ENCODE data around the gene PCK2. TPM values are rescaled to one million over a fixed set of nuclear protein-coding genes. Genes with fewer than 3 reads are reported as not detected.
"Not testable (repeated sequence)": the region's sequence is repeated elsewhere in the genome, so short reads cannot be mapped to it uniquely, and the experiment has no call there.

PCK2 gene
- total RNA-seq, result 5.8 and 10.5 TPM in 2 replicates

DNA sequence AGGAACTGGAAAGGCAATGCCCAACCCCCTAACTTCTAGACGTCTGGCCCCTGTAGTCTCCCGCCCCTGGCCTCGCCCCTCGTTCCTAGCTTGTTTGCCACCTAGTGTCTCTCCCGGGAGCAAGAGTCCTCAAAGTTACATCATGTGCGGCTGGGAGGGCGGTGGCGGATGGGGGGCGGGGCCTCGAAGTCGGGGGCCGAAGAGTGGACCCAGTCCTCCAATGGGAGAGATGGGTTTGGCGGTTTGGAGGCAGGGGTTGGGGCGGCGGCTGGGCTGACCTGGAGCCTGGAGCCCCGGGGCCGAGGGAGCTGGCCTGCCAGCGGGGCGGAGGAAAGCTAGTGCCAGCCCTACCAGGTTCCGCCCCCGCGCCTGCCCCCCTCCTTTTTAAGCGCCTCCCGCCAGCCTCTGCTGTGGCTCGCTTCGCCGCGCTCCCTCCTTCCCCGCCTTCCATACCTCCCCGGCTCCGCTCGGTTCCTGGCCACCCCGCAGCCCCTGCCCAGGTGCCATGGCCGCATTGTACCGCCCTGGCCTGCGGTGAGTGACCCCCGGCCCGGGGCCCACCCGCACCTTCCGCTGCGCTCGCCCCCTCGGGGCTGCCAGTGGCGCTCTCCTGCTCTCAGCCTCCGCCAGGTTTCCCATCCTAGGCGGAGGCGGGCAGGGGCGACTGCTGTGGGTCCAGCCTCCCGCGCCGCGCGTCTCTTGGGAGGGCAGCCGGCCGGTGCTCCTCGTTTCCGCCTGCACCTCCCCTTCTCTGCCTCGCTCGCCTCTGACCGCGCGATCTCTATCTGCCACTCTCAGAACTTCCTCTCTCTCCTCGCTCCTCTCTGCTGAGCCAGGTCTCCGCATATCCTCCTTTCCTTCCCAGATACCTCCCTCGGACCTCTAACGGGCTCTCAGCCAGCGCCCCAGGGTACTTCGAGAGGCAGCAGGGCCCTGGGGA lies at the start of gene PCK2:
Gene PCK2 (plus strand): TSS at position 411 of the 940 bp plus-strand sequence. CDS start 95 bp downstream, at position 506.
- peak; percentile 64 for DNase-seq

DNA sequence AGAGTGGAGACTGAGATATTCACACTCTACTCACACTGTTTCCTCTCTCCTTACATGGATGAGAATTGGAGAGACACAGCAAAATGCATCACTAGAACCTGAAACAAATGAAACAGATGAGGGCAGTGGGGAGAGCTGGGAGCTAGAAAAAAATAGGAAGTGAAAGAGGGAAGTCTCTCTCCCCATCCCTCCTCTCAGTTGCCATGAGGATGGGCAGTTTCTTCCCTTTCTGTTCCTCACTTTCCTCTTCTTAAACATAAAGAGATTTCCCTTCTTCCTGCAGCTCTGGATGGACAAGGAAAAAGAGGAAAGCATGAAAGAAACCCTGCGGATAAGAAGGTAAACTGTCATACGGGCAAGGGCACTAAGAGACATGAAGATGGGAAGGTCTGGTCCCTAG lies 45.1 kb upstream of the PCK2 start:
- not testable (repeated sequence) for DNase-seq

DNA sequence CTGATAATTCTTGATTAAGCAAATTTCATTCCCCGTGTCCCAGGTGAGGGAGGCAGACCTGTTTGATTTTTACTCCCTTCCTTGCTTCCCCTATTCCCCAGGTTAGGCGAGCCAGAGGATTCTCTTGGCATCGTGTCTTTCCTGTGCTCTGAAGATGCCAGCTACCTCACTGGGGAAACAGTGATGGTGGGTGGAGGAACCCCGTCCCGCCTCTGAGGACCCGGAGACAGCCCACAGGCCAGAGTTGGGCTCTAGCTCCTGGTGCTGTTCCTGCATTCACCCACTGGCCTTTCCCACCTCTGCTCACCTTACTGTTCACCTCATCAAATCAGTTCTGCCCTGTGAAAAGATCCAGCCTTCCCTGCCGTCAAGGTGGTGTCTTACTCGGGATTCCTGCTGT lies 43.4 kb upstream of the PCK2 start:
- not testable (repeated sequence) for DNase-seq

DNA sequence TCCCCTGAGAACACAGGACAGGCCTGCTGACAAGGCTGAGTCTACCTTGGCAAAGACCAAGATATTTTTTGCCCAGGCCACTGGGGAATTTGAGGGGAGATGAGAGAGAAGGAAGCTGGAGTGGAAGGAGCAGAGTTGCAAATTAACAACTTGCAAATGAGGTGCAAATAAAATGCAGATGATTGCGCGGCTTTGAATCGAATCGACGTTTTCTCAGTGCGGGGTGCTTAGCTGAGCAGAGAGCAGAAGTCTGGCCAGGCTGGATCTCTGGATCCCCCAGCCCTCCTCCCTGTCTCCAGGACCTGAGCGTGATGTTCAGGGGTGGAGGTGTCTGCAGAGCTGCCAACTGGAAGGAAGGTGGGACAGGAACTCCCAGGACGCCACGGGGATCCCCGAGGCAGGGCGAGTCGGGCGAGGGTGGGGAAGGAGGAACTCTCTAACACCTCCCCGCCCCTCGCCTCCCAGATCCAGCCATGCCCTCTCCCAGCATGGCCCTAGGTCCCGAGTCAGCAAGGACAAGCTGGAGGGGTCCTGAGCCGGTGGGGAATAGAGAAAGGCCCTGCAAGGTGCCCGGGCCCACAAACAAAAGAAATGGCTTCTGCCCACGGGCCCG lies 42.8 kb upstream of the PCK2 start:
- DNase-seq, result no peak

DNA sequence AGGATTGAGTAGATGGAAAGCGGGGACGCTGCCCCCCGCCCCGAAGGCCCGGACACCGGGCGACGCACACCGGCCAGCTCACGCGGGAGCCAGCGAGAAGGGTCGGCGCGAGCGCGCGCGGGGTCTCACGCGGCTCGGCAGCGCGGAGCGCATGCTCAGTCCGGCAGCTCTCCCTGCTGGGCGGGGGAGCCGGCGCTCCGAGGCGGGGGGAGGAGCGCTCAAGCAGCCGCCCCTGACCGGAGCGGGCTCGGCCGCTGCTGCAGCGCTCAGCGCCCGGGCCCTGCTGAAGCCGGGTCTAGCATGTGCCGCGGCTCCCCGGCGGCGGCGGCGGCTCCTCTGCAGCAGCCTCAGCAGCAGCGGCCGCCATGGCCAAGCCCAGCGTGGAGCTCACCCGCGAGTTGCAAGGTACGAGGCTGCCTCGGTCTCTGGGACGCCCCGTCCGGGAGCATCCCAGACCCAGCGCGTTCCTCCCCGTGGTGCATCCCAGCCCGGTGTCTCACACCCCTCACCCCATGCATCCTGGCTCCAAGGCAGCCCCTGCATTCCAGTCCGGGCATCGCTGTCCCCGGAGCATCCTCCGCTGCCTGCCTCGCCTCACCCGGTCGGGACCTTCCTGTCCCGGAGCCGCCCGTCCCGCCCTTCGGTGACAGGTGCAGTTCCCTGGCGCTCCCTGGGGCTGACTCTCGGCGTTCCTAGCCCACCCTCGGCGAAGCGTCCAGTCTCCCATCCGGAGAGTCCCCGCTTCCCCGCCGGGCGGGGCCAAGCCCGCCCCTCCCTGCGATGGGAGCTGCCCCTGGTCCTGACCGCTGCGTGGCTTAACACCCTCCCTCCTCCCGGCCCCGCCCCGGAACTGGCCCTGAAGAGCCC lies 42.1 kb upstream of the PCK2 start, which contains the start of gene CARMIL3:
Gene CARMIL3 (plus strand): TSS at position 221 of the 867 bp plus-strand sequence. CDS start 145 bp downstream, at position 366.
- peak; percentile 63 for DNase-seq

DNA sequence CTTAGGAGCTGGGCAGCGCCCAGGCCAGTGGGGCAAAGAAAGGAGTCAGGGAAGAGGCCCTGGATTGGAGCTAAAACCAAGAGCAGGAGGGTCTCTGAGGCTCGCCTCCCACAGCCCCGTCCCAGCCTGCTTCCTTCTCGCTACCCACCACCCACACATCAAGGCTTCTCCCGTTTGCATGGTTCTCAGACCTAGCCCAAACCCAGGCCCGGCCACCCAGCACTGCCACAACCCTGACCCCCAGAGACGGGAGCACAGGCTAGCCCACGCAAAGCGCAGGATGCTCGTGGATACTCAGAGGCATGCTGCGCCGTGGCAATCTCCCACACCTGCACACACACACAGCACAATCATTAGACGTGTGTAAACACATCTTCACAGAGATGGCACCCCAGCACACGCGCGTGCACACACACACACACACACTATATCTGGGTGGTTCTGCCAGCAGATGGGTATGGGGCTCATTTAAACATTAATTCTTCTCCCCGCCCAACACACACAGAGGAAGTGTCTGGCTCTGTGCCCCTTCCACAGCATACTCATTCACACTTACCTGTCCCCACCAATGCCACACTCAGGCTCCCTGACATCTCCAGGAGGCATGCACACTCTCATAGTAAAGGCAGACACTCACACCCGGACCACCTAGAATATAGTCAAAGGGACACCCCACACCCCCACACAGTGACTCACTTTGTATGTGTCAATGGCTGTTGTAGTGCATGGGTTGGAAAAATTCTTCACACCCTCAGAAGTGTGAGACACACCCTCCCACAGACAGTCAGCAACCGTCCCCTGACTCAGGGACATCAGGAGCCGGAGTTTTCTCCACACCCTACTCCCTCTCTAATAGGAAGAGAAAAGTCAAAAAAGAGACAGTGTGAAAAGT lies 41.2 kb upstream of the PCK2 start:
- DNase-seq, result no peak

DNA sequence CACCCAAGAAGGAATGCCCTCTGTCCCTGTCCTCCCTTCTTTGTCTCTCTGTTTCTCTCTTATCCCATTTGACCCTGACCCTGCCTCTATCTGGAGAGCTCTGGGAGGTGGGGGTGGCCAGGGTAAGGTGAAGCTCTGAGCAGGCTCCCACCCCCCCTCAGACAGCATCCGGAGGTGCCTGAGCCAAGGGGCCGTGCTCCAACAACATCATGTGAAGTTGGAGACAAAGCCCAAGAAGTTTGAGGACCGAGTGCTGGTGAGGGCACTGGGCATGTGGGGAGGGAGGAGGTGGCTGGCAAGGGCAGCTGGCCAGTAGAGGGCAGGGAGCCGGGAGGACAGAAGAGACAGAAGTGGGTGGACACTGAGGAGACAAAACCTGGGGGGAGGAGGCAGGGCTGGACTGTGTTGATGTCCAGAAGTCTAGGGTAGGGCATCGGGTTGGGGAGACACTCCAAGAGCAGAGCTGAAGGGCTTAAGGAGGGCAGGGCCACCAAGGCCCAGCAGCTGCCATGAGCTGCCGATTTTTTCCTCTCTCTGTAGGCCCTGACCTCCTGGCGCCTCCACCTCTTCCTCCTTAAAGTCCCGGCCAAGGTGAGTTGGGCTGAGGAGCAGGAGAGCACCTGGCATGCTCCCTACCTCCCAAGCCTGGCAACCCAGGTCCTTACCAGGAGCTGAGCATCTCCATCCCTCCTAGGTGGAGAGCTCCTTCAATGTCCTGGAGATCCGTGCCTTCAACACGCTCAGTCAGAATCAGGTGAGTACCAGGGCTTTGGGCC lies 40.4 kb upstream of the PCK2 start:
- no peak for DNase-seq

DNA sequence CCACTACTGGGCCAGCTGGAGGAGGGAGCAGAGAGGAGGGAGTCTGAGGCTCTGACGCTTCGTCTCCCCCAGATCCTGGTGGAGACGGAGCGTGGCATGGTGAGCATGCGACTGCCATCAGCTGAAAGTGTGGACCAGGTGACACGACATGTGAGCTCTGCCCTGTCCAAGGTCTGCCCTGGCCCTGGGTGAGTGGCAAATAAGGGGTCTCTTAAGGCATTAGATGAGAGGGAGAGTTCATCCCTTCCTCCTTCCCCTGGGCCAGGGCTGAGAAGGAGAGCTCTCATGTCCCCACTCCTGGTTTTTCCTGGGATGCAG lies 39.8 kb upstream of the PCK2 start:
- DNase-seq, result no peak

DNA sequence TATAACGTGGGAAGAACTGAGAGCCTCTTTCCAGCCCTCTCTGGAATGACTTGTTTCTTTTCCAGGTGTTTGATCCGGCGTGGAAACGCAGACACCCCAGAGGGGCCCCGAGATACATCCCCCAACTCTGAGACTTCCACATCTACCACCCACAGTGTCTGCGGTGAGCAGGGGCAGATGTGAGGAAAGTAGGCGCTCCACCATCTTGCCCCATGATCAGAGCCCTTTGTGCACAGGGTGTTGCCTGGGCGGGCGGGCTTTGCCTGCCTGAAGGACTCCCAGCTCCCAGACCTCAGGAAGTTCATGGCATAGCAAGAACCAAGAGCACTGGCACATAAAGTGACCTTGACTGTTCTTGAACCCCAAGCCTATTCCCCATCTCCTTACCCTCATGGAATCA lies 39.5 kb upstream of the PCK2 start:
- DNase-seq, result no peak

DNA sequence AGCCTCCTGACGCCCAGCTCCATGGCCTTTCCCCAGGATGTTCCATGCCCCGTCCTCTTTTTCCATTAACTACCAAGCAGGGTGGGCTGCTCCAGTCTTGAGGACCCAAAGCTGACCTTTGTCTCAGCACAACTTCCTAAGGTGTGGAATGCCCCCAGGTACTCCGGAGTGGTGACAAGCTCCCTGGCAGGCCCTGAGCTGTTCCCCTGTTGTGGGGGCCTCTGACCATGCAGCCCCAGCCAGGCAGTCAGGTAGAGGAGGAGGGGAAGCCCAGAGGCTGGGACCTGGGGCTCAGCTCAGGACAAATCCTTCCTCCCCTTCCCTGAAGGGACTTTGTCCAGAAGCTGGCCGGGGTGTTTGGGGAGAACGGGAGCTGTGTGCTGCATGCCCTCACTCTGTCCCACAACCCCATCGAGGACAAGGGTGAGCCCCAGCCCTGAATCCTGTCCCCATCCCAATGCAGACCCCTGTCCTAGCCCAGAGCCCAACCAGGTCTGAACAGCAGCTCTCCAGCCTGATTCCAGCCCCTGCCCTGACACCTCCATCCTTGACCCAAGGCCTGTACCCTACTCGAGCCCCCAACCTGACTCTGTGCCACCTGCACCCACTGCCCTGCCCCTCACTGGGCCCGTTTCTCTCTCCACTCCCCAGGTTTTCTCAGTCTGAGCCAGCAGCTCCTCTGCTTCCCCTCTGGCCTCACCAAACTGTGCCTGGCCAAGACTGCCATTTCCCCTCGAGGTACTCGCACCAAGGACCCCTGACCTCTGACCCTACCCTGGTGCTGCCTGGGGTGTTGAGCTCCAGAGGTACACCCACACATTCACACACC lies 37.9 kb upstream of the PCK2 start:
- no peak for DNase-seq

DNA sequence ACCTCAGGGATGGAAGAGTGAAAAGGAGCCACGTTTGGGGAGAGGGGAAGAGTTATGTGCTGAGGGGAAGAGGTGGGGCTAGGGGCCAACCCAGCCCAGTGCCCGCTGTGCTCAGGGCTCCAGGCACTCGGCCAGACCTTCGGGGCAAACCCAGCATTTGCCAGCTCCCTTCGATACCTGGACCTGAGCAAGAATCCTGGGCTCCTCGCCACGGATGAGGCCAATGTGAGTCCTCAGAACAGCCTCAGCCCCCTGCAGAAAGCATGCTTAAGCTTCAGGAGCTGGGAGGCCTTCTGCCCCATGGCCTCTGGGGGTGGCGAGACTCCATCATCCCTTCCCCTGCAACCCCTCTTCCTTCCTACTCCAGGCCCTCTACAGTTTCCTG lies 37.3 kb upstream of the PCK2 start:
- DNase-seq, result no peak

DNA sequence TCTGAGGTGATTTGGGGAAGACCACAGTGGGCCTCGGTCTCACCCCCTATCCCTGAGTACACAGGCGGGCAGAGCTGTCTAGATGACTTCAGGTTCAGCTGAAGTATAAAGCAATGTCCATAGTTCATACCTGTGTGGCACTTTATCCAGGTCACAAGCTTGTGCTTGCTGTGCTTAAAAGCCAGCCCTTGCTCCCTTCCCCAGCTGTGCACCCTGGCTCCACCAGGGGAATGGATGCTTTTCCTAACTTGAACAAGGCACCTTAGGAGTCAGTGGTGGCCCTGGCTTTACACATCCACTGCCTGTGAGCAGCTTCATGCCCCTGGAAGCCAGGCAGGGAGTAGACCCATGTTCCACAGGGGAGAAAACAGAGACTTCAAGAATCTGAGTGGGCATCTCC lies 36.8 kb upstream of the PCK2 start:
- no peak for DNase-seq

DNA sequence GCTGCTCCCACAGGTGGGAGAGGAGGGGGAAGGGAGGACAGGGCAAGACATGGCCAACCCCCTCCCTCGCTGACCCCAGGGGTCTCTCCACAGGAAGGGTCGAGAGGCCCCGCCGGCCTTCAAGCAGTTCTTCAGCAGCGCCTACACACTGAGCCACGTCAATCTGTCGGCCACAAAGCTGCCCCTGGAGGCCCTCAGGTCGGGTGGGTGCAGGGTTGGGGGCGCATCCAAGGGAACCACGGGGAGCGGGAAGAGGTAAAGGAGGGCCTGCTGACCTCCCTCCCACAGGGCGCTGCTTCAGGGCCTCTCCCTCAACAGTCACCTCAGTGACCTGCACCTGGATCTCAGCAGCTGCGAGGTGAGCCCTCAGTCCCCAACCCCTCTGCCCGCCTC lies 36.2 kb upstream of the PCK2 start:
- DNase-seq, result no peak

DNA sequence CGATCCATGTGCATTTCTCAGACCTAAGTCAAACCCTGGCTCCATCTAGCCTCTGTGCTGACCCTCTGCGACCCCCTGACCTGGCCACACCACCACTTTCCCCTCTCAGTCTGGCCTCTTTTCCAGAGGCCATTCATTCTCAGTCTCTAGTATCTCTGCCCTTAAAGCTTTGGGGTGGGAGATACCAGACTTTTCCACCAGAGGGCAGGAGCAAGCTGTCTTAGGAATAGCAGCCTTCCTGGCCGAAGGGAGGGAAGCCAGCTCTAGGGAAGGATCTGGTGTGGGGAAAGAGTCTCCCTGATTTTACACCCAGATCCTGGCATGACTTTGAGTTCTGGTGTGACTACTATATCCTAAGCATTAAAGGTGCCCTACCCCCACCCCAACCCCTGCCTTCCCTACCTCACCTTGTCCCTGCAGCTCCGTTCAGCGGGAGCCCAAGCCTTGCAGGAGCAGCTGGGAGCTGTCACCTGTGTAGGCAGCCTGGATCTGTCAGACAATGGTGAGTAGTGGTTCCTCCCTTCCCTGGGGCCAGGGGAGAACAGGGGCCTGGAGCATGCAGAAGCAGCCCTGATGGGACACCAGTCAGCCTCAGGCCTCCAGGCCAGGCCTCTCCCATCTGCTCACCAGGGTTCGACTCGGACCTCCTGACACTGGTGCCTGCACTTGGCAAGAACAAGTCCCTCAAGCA lies 35.7 kb upstream of the PCK2 start:
- peak; percentile 81 for DNase-seq

DNA sequence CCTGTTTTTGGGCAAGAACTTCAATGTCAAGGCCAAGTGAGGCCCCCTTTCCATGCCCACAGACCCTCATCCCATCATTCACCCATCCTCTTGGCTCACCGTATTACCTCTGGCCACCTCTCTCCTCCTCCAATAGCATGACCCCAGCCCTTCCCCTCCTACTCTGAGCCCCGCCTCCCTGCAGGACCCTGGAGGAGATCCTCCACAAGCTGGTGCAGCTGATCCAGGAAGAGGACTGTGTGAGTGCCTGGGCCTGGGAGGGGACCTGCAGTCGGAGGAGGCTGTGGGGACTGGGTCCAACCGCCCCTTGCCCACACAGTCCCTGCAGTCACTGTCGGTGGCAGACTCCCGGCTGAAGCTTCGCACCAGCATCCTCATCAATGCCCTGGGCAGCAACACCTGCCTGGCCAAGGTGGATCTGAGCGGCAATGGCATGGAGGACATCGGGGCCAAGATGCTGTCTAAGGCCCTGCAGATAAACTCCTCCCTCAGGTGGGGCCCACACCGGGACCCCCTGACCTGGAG lies 35.1 kb upstream of the PCK2 start:
- no peak for DNase-seq

DNA sequence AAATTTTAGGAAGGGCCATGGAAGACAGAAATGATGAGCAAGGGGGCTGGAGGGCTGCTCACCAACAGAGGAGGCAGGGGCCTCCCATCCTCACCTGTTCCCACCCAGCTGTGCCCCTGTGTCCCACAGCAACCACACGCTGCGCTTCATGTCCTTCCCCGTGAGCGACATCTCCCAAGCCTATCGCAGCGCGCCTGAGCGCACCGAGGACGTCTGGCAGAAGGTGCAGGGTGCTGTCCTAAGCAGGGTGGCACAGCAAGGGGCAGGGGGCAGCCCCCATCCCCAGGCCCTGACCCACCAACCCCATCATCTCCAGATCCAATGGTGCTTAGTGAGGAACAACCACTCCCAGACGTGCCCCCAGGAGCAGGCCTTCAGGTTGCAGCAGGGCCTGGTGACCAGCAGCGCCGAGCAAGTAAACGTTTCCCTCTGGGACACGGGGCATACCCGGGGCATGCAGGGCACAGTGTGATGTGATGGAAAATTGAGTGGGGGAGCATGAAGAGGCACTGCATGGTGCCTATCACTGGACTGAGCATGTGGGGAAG lies 34.2 kb upstream of the PCK2 start:
- DNase-seq, result no peak

DNA sequence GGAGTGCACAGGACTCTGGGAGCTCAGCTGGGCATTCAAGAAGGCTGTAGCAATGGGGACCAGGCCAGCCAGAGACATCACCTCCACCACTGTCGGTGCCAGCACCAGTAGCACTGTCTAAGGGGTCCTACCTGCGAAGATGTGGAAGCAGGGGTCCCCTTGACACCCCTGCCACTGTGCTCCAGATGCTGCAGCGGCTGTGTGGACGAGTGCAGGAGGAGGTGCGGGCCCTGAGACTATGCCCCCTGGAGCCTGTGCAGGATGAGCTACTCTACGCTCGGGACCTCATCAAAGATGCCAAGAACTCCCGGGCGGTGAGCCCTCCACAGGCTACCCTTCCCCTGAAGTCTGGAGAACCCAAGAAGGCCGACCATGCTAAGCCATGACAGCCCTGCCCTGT lies 33.7 kb upstream of the PCK2 start:
- DNase-seq, result no peak

DNA sequence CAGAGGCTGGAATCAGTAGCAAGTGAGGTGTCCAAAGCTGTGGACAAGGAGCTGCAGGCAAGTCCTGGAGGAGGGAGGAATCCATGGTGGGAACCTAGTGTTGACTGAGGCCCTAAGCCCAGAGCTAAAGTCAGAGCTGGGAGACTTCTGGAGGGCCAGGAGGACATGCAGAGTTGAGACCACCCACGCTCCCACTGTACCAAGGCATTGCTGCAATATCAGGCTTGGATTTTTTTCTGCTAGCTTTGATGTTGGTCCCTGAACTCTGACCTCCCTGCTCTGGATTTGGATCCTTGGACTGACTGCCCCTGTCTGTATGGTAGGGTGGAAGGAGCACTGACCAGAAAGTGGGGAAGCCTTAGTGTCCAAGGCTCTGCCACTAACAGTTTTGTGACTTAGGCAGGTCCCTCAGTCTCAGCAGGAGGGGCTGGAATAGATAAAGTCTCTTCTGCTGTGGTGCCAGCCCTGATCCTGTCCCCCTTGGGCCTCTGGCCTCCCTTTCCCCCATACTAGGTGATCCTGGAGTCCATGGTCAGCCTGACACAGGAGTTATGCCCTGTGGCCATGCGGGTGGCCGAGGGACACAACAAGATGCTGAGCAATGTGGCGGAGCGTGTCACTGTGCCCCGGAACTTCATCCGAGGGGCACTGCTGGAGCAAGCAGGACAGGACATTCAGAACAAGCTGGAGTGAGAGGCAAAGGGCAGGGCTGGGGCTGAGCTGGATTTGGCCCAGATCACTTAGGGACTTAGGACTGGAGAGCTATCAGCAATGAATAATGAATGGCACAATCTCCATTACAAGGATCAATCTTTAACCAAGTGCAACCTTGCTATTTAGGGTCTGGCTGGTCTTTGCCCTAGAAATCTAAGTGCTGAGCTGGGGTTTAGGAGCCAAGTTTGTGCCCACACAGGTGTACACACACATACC lies 32.9 kb upstream of the PCK2 start:
- DNase-seq, result no peak

All from dermis blood vessel endothelial cell (primary cell).